Liver (tissue), 9 donors: Measurements from ENCODE around the gene XRRA1. TPM values are rescaled to one million over a fixed set of nuclear protein-coding genes. Genes with fewer than 3 reads are reported as not detected.
"Not testable (repeated sequence)": the region's sequence is repeated elsewhere in the genome, so short reads cannot be mapped to it uniquely, and the experiment has no call there.

ENCODE experiments used
- DNase-seq: peaks from one replicate; pipeline ENCODE4 v3.0.0-alpha.2; 2017; ENCODE audit warnings: low spot score
- H3K27ac ChIP-seq, 2 donors: one replicate each; pipeline ENCODE4 v1.7.0; 2013; ENCODE audit warnings: inconsistent platforms in 2 of 2, low read length in 2 of 2, control low read depth in 1 of 2, low read depth in 1 of 2, mild to moderate bottlenecking in 1 of 2
- H3K27me3 ChIP-seq, 4 donors: one replicate each; pipeline versions ENCODE4 v1.6.1 to v1.7.0; 2013; ENCODE audit warnings: low read length in 3 of 4, inconsistent platforms in 1 of 4, mild to moderate bottlenecking in 1 of 4, moderate library complexity in 1 of 4; ENCODE audit not compliant: control insufficient read depth in 4 of 4, insufficient read depth in 4 of 4
- H3K36me3 ChIP-seq, 4 donors: one replicate each; pipeline versions ENCODE4 v1.6.1 to v1.7.0; 2013; ENCODE audit warnings: low read length in 3 of 4, mild to moderate bottlenecking in 3 of 4, low read depth in 1 of 4, moderate library complexity in 1 of 4; ENCODE audit not compliant: control insufficient read depth in 4 of 4, insufficient read depth in 3 of 4
- H3K4me1 ChIP-seq, 4 donors: one replicate each; pipeline versions ENCODE4 v1.6.1 to v1.7.0; 2013; ENCODE audit warnings: low read length in 3 of 4, mild to moderate bottlenecking in 3 of 4, moderate library complexity in 1 of 4; ENCODE audit not compliant: control insufficient read depth in 4 of 4, insufficient read depth in 4 of 4
- H3K4me3 ChIP-seq, 3 donors: one replicate each; pipeline versions ENCODE4 v1.6.1 to v1.7.0; 2013; ENCODE audit warnings: low read length in 3 of 3, control low read depth in 1 of 3, low read depth in 1 of 3, mild to moderate bottlenecking in 1 of 3
- H3K9ac ChIP-seq, 2 donors: one replicate each; pipeline ENCODE4 v1.7.0; 2013; ENCODE audit warnings: low read length in 2 of 2, mild to moderate bottlenecking in 2 of 2, moderate library complexity in 2 of 2, control low read depth in 1 of 2, low read depth in 1 of 2
- H3K9me3 ChIP-seq, 4 donors: one replicate each; pipeline versions ENCODE4 v1.6.1 to v1.7.0; 2013; ENCODE audit warnings: low read length in 3 of 4; ENCODE audit not compliant: control insufficient read depth in 4 of 4
- ATF3 ChIP-seq: IDR thresholded peaks from 2 replicates; pipeline ENCODE4 v1.6.1; 2016; ENCODE audit warnings: antibody characterized with exemption
- CTCF ChIP-seq: fragments of 150-350 bp; IDR thresholded peaks from 2 replicates; pipeline ENCODE4 v1.5.1; 2017; ENCODE audit warnings: improper control_type of control experiment, low read depth, low read length; ENCODE audit not compliant: missing input control
- EGR1 ChIP-seq, 2 donors: IDR thresholded peaks; 2 replicates each; pipeline ENCODE4 v1.6.1; 2016 to 2018; ENCODE audit warnings: antibody characterized with exemption in 2 of 2, low read depth in 2 of 2
- FOXA1 ChIP-seq: IDR thresholded peaks from 2 replicates; pipeline ENCODE4 v1.6.1; 2016; ENCODE audit warnings: antibody characterized with exemption
- FOXA2 ChIP-seq: IDR thresholded peaks from 2 replicates; pipeline ENCODE4 v1.6.1; 2016; ENCODE audit warnings: antibody characterized with exemption
- GABPA ChIP-seq, 2 donors: IDR thresholded peaks in 1 of 2; conservative IDR thresholded peaks in 1 of 2; 2 replicates each; pipeline ENCODE4 v1.6.1; 2016; ENCODE audit warnings: antibody characterized with exemption in 2 of 2, mild to moderate bottlenecking in 1 of 2, moderate library complexity in 1 of 2
- HNF4A ChIP-seq, 2 donors: conservative IDR thresholded peaks; 2 replicates each; pipeline ENCODE4 v1.6.1; 2016; ENCODE audit warnings: antibody characterized with exemption in 2 of 2, mild to moderate bottlenecking in 2 of 2
- HNF4G ChIP-seq: IDR thresholded peaks from 2 replicates; pipeline ENCODE4 v1.6.1; 2016; ENCODE audit warnings: antibody characterized with exemption
- JUND ChIP-seq, 2 donors: IDR thresholded peaks; 2 replicates each; pipeline ENCODE4 v1.6.1; 2016; ENCODE audit warnings: antibody characterized with exemption in 2 of 2
- MAX ChIP-seq: IDR thresholded peaks from 2 replicates; pipeline ENCODE4 v1.6.1; 2016; ENCODE audit warnings: antibody characterized with exemption
- NR2F2 ChIP-seq: IDR thresholded peaks from 2 replicates; pipeline ENCODE4 v1.6.1; 2016; ENCODE audit warnings: antibody characterized with exemption
- RAD21 ChIP-seq, 2 donors: IDR thresholded peaks; 2 replicates each; pipeline ENCODE4 v1.6.1; 2016; ENCODE audit warnings: antibody characterized with exemption in 2 of 2, mild to moderate bottlenecking in 2 of 2
- REST ChIP-seq: IDR thresholded peaks from 2 replicates; pipeline ENCODE4 v1.6.1; 2016; ENCODE audit warnings: antibody characterized with exemption, mild to moderate bottlenecking
- RXRA ChIP-seq, 2 donors: IDR thresholded peaks; 2 replicates each; pipeline ENCODE4 v1.6.1; 2017 to 2018; ENCODE audit warnings: antibody characterized with exemption in 2 of 2, mild to moderate bottlenecking in 1 of 2
- SP1 ChIP-seq: IDR thresholded peaks from 2 replicates; pipeline ENCODE4 v1.6.1; 2018; ENCODE audit warnings: antibody characterized with exemption, mild to moderate bottlenecking
- TAF1 ChIP-seq: conservative IDR thresholded peaks from 2 replicates; pipeline ENCODE4 v1.6.1; 2016; ENCODE audit warnings: antibody characterized with exemption, mild to moderate bottlenecking
- YY1 ChIP-seq: IDR thresholded peaks from 2 replicates; pipeline ENCODE4 v1.6.1; 2016; ENCODE audit warnings: antibody characterized with exemption, mild to moderate bottlenecking
- WGBS: extraction: QIAGEN DNeasy Blood & Tissue Kit; methylation state at CpG from one replicate; pipeline ENCODE4 v1.1.7; 2013; 5-methylcytosine and 5-hydroxymethylcytosine counted together
- polyA plus RNA-seq, 2 donors: library from polyadenylated mRNA; stranded (reverse) in 1 of 2; unstranded in 1 of 2; fragments of 200-250 nt in 1 of 2; fragments of >200 nt in 1 of 2; fragmentation: Nextera tagmentation in 1 of 2; extraction: Ambion mirVana in 1 of 2; gene quantifications; one replicate each; pipeline versions ENCODE4 v1.2.1 to v1.2.3, GENCODE V29; 2013 to 2015
- total RNA-seq, 2 donors: library from RNA; depleted of rRNA; stranded (reverse); fragments of >200 nt; gene quantifications; one replicate each; pipeline ENCODE4 v1.2.3, GENCODE V29; 2014
- donor health status: healthy.
- donor health status: healthy.
- donor health status: healthy.
- donor health status: healthy.
- donor health status: healthy.

The XRRA1 gene
- total and polyA plus RNA-seq, 4 donors: 3.8 to 11.6 (median 5.6) TPM

- H3K27ac ChIP-seq: no peak overlapping the region
Observed at GRCh38 chr11:74966651-74967050, 17.8 kb upstream of the XRRA1 start.

GRCh38 chr11:74960128-74960527 is 11.2 kb upstream of the XRRA1 start:
- not testable (repeated sequence) for H3K4me3 ChIP-seq, DNase-seq, H3K9ac ChIP-seq, H3K4me1 ChIP-seq, H3K27ac ChIP-seq, H3K9me3 ChIP-seq, H3K27me3 ChIP-seq, H3K36me3 ChIP-seq
- WGBS: 95% methylated on average over 6 of the region's 6 CpGs

More at GRCh38 chr11:74966651-74967050, 17.8 kb upstream of the XRRA1 start:
- TF ChIP-seq FOXA2: no peak
- TF ChIP-seq HNF4A (conservative IDR thresholded peaks at IDR 0.05): no peak
- no peak for TF ChIP-seq HNF4G
- no peak for TF ChIP-seq FOXA1
- TF ChIP-seq MAX: no peak
- no peak for TF ChIP-seq JUND (IDR thresholded peaks at IDR 0.05)
- no peak for TF ChIP-seq TAF1
- no peak for TF ChIP-seq REST
- no peak for TF ChIP-seq GABPA (IDR thresholded peaks at IDR 0.05 in 1 of 2, conservative IDR thresholded peaks at IDR 0.05 in 1 of 2)
- TF ChIP-seq RAD21 (IDR thresholded peaks at IDR 0.05): no peak
- no peak for TF ChIP-seq EGR1 (IDR thresholded peaks at IDR 0.05; ENCODE audit: low read depth in 2 of 2)
- TF ChIP-seq ATF3: no peak
- no peak for TF ChIP-seq RXRA (IDR thresholded peaks at IDR 0.05)
- Histone ChIP-seq H3K9ac (no peak overlapping the region), H3K27me3 (no peaks in the 10 kb centered on the region), H3K4me1 (no peaks in the 10 kb centered on the region), H3K36me3 (peaks cover 7 to 33% (median 31%) of the 10 kb centered on the region in 4 donors), H3K9me3 (no peaks in the 10 kb centered on the region), H3K4me3 (no peak overlapping the region)
- WGBS: 96% methylated on average over 5 of the region's 5 CpGs
- DNase-seq: no peak

GRCh38 chr11:74957937-74958629 is 9.2 kb upstream of the XRRA1 start:
- Histone ChIP-seq H3K36me3 (peaks cover 0 to 3% (median 2%) of the 10 kb centered on the region in 4 donors), H3K9me3 (no peaks in the 10 kb centered on the region), H3K27ac (no peak overlapping the region), H3K4me1 (no peaks in the 10 kb centered on the region), H3K9ac (no peak overlapping the region), H3K27me3 (no peaks in the 10 kb centered on the region), H3K4me3 (no peak overlapping the region)
- WGBS: 93% methylated on average over 1 of the region's 1 CpG
- no peak for DNase-seq
- TF ChIP-seq HNF4A (conservative IDR thresholded peaks at IDR 0.05): no peak
- no peak for TF ChIP-seq REST
- TF ChIP-seq JUND (IDR thresholded peaks at IDR 0.05): no peak
- TF ChIP-seq FOXA1: no peak
- TF ChIP-seq EGR1 (IDR thresholded peaks at IDR 0.05; ENCODE audit: low read depth in 2 of 2): no peak
- TF ChIP-seq ATF3: no peak
- TF ChIP-seq CTCF: no peak
- no peak for TF ChIP-seq NR2F2
- TF ChIP-seq GABPA (IDR thresholded peaks at IDR 0.05 in 1 of 2, conservative IDR thresholded peaks at IDR 0.05 in 1 of 2): no peak
- no peak for TF ChIP-seq HNF4G
- no peak for TF ChIP-seq SP1
- TF ChIP-seq TAF1: no peak
- TF ChIP-seq RAD21 (IDR thresholded peaks at IDR 0.05): no peak
- no peak for TF ChIP-seq YY1
- no peak for TF ChIP-seq RXRA (IDR thresholded peaks at IDR 0.05)
